NCI-H460 (cell line): ENCODE data around the gene KLK3. TPM values are rescaled to one million over a fixed set of nuclear protein-coding genes. Genes with fewer than 3 reads are reported as not detected.
"Not testable (repeated sequence)": the region's sequence is repeated elsewhere in the genome, so short reads cannot be mapped to it uniquely, and the experiment has no call there.

ENCODE experiments used
- DNase-seq: peaks from one replicate; pipeline ENCODE4 v3.0.0-alpha.2; 2016; ENCODE audit warnings: low read depth; ENCODE audit errors: extremely low read depth
- polyA plus RNA-seq: library from polyadenylated mRNA; depleted of rRNA; stranded (reverse); fragments of >200 nt; gene quantifications from 2 replicates; pipeline ENCODE4 v1.2.3, GENCODE V29; 2014; cell fraction: nucleus; rRNA removed
- total RNA-seq: library from RNA; depleted of rRNA; stranded (reverse); fragments of >200 nt; shearing (Covaris generic); gene quantifications from 2 replicates; pipeline ENCODE4 v1.2.3, GENCODE V29; 2014; rRNA removed

Gene KLK3
- not detected in 2 replicates for total RNA-seq
- not detected in 2 replicates for polyA plus RNA-seq

DNA sequence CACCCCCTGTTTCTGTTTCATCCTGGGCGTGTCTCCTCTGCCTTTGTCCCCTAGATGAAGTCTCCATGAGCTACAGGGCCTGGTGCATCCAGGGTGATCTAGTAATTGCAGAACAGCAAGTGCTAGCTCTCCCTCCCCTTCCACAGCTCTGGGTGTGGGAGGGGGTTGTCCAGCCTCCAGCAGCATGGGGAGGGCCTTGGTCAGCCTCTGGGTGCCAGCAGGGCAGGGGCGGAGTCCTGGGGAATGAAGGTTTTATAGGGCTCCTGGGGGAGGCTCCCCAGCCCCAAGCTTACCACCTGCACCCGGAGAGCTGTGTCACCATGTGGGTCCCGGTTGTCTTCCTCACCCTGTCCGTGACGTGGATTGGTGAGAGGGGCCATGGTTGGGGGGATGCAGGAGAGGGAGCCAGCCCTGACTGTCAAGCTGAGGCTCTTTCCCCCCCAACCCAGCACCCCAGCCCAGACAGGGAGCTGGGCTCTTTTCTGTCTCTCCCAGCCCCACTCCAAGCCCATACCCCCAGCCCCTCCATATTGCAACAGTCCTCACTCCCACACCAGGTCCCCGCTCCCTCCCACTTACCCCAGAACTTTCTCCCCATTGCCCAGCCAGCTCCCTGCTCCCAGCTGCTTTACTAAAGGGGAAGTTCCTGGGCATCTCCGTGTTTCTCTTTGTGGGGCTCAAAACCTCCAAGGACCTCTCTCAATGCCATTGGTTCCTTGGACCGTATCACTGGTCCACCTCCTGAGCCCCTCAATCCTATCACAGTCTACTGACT lies at the start of gene KLK3:
KLK3 (plus strand) TSS at position 280 of the 775 bp plus-strand sequence; CDS start at position 321, 41 bp downstream.
- no peak for DNase-seq

GRCh38 chr19:50808856-50809255 lies 45.9 kb upstream of the KLK3 start:
- no peak for DNase-seq

DNA sequence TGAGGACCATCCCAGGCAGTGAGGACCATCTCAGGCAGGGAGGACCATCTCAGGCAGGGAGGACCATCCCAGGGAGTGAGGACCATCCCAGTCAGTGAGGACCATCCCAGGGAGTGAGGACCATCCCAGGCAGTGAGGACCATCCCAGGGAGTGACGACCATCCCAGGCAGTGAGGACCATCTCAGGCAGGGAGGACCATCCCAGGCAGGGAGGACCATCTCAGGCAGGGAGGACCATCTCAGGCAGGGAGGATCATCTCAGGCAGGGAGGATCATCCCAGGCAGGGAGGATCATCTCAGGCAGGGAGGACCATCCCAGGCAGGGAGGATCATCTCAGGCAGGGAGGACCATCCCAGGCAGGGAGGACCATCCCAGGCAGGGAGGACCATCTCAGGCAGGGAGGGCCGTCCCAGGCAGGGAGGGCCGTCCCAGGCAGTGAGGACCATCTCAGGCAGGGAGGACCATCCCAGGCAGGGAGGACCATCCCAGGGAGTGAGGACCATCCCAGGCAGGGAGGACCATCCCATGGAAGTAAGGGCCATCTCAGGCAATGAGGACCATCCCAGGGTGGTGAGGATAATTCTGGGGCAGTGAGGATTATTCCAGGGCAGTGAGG lies 43.0 kb upstream of the KLK3 start:
- DNase-seq: not testable (repeated sequence)

GRCh38 chr19:50812474-50812873 lies 42.2 kb upstream of the KLK3 start:
- DNase-seq: no peak

DNA sequence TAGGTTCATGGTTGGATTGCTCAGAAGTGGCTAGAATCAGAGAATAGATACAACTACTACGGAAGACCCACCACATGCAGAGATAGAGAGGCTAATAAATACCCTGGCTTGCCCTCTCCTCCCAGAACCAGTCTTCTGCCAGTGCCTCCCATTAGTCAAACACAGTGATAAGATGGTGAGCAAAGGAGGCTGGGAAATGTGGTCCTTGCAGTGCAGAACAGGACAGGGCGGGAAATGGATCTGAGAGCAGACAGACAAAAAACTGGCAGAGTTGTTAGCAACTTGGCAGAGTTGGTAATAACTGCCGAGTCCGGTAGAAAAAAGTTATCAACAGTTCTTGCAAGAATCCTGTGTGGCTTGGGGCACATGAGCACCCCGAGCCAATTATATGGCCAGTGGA lies 39.8 kb upstream of the KLK3 start:
- no peak for DNase-seq

GRCh38 chr19:50815439-50815838 lies 39.3 kb upstream of the KLK3 start:
- no peak for DNase-seq

DNA sequence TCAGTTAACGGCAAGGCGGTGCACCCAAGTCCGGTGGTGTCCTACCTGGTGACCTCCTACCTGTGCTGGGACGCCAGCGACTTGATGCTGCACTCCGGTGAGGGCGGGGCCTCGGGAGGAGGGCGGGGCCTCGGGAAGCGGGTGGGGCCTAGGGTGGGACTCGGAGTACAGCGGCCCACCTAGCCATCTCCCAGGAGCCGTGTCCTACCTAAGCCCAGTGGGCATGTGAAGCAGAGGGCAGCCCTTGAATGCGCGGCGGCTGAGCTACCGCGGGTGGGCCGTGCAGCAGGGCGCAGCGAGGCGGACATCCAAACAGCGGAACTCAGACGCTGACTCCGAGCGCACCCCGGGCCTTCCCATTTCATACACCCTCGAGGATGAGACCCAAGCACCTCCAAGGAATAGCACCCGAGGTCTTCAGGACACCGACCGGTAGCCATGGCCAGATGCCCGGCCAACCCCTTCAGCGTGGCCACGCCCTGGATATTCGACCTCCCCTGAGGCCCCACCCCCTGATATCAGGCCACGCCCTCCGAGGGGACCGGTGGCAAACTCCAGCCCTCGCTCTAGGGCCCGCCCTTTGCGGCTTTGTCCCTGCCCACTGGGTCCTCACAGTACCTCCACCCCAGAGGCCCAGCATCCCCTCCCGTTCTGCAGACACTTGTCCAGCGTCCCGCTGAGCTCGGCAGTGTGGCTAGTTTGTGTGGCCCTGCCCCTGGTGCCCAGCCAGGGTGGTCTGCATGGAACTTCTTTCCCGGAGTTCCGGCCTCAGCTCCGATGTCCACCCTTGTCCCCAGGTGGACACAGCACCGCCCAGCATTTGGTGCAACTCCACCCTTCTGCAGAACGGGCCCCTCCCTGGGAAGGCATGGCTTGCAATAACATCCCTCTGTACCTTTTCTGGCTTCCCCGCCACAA lies 36.5 kb upstream of the KLK3 start:
- peak; percentile 54 for DNase-seq

- DNase-seq: no peak
Measured at GRCh38 chr19:50818859-50819472, 35.7 kb upstream of the KLK3 start.

DNA sequence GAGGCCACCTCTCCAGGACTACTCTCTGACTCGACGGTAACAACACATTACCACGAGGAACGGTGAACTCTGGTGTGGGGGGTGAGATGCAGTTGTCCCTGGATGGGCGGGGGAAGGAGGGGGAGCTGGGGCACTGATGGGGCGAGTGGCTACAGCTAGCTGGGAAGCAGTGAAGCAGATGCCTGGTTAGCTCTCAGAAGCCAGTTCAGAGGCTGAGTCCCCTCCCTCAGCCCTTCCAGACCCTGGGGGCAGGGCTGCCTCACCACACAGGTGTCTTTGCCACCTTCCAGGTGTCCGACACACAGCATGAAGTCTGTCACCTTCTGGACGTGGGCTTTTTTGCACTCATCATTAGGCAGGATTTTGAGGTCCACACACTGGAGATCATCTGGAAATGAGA lies 35.1 kb upstream of the KLK3 start:
- DNase-seq: no peak

DNA sequence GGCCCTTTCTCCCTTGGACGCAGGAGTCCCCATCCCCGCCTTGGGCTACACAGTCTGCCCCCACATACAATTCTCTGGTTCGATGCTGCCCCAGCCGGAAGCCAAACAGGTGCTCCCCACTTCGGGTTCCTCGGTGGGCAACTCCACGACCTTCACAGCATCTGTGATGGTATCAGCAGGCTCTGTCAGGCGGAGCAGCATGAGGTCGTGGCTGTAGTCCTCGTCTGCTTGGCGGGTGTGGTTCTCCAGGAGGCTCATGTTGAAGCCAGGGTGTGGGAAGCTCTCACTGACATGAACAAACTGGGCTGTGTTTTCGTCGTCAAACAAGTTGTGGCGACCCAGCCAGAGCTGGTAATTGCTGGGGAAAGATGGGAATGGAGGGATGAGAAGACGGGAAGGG lies 34.6 kb upstream of the KLK3 start:
- DNase-seq: no peak

GRCh38 chr19:50820549-50821247 lies 34.0 kb upstream of the KLK3 start:
- DNase-seq: no peak

GRCh38 chr19:50821248-50821612 lies 33.5 kb upstream of the KLK3 start:
- DNase-seq: no peak

- DNase-seq: no peak
Measured at GRCh38 chr19:50821622-50822021, 33.1 kb upstream of the KLK3 start.

GRCh38 chr19:50822661-50823208 lies 32.0 kb upstream of the KLK3 start:
- no peak for DNase-seq

- DNase-seq: no peak
Measured at GRCh38 chr19:50823389-50824042, 31.2 kb upstream of the KLK3 start, which contains the start of gene KLK1. Gene KLK1 (minus strand): TSS chr19:50823787. CDS start chr19:50823748, 39 bp downstream.

- no peak for DNase-seq
Measured at GRCh38 chr19:50826492-50827240, 28.0 kb upstream of the KLK3 start.

- DNase-seq: no peak
Measured at GRCh38 chr19:50827476-50827875, 27.2 kb upstream of the KLK3 start.

DNA sequence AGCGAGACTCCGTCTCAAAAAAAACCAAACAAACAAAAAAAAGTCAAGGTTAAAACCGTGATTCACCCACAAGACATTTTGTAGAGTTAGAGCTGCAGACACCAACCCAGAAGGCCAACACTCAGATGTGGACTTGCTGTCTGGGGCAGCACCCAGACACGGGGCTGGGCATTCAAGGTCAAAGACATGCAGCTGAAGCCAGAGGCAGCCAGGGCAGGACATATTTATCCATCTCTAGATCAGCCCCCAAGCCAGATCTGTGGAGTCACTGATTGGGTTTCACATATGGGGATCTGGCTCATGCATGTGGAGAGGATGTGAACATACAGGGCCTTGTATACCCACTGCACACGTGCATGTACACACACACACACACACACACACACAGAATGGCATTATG lies 24.9 kb upstream of the KLK3 start:
- DNase-seq: no peak
